ENCODE measurements around the gene ENKD1. TPM values are rescaled to one million over a fixed set of nuclear protein-coding genes. Genes with fewer than 3 reads are reported as not detected.
"Not testable (repeated sequence)": the region's sequence is repeated elsewhere in the genome, so short reads cannot be mapped to it uniquely, and the experiment has no call there.

ENKD1 gene
- total RNA-seq, 1 experiment from 2014 or later, result 8.9 TPM

- no peak overlapping the region for H3K27ac Mint-ChIP-seq (ENCODE audit: unreplicated experiment)
- CTCF ChIA-PET, result no interaction called here
- POLR2A ChIA-PET, result interaction anchor here (0.6 kb wide), 2 partner anchors 241 to 249 kb away, joined by 3 to 6 read pairs; no protein-coding TSS in a partner anchor
Observed at GRCh38 chr16:67694611-67695010, 28.1 kb upstream of the ENKD1 start.

GRCh38 chr16:67693517-67694285 lies 27.2 kb upstream of the ENKD1 start:
- ChIA-PET POLR2A (interaction anchor here (0.8 kb wide), 1 partner anchor 34 kb away, joined by 4 read pairs; the partner anchor contains the start of gene ACD), CTCF (interaction anchor here (0.6 kb wide), 1 partner anchor 267 kb away, joined by 3 read pairs; no protein-coding TSS in a partner anchor)
- H3K36me3 Mint-ChIP-seq (ENCODE audit: insufficient read depth, unreplicated experiment), result peaks cover 25% of the 10 kb centered on the region
- H3K9me3 ChIP-seq; H3K36me3 ChIP-seq (ENCODE audit: control insufficient read depth, insufficient read depth, low read length); H3K27me3 Mint-ChIP-seq (ENCODE audit: insufficient read depth, unreplicated experiment); H3K27me3 ChIP-seq (replicated peaks; ENCODE audit: control insufficient read depth, insufficient read depth, low read length); DNase-seq; H3K4me3 ChIP-seq (ENCODE audit: low read depth, low read length); H3K4me3 Mint-ChIP-seq (ENCODE audit: unreplicated experiment); BruUV-seq (replicated peaks); H3K27ac Mint-ChIP-seq (ENCODE audit: unreplicated experiment); intact Hi-C loops (cut with micrococcal nuclease; ENCODE audit: unreplicated experiment); H3K9me3 Mint-ChIP-seq (ENCODE audit: unreplicated experiment): not testable (repeated sequence)
- H3K4me1 ChIP-seq, result peaks cover 19% of the 10 kb centered on the region
- H3K4me1 Mint-ChIP-seq (ENCODE audit: low read depth, unreplicated experiment), result peaks cover 14% of the 10 kb centered on the region

More at GRCh38 chr16:67694611-67695010, 28.1 kb upstream of the ENKD1 start:
- Mint-ChIP-seq H3K4me3 (ENCODE audit: unreplicated experiment) (no peak overlapping the region), H3K4me1 (ENCODE audit: low read depth, unreplicated experiment) (peaks cover 16% of the 10 kb centered on the region), H3K9me3 (ENCODE audit: unreplicated experiment) (peaks cover 9% of the 10 kb centered on the region), H3K36me3 (ENCODE audit: insufficient read depth, unreplicated experiment) (peaks cover 28% of the 10 kb centered on the region), H3K27me3 (ENCODE audit: insufficient read depth, unreplicated experiment) (no peaks in the 10 kb centered on the region)
- H3K4me1 ChIP-seq, result peaks cover 21% of the 10 kb centered on the region
- no peak for TF ChIP-seq CTCF (IDR thresholded peaks at IDR 0.05; ENCODE audit: insufficient read depth in 1 of 2, low read depth in 1 of 2, low read length in 1 of 2, severe bottlenecking in 1 of 2, unreplicated experiment in 1 of 2)
- no peaks in the 10 kb centered on the region for H3K27me3 ChIP-seq (replicated peaks; ENCODE audit: control insufficient read depth, insufficient read depth, low read length)
- no peaks in the 10 kb centered on the region; the same call in 1 of the 2 replicates for H3K36me3 ChIP-seq (ENCODE audit: control insufficient read depth, insufficient read depth, low read length)
- H3K4me3 ChIP-seq (ENCODE audit: low read depth, low read length), result no peak overlapping the region
- no peak for DNase-seq
- intact Hi-C loops (cut with micrococcal nuclease; ENCODE audit: unreplicated experiment), result no loop called here
- BruUV-seq (replicated peaks), result no TSS peak
- H3K9me3 ChIP-seq, result peaks cover 10% of the 10 kb centered on the region

- no peaks in the 10 kb centered on the region for H3K27me3 ChIP-seq (replicated peaks; ENCODE audit: control insufficient read depth, insufficient read depth, low read length)
- H3K4me3 ChIP-seq (ENCODE audit: low read depth, low read length), result no peak overlapping the region
- no peak overlapping the region for H3K27ac Mint-ChIP-seq (ENCODE audit: unreplicated experiment)
- H3K4me1 ChIP-seq, result no peaks in the 10 kb centered on the region
- no peak overlapping the region for H3K4me3 Mint-ChIP-seq (ENCODE audit: unreplicated experiment)
- no peaks in the 10 kb centered on the region for H3K9me3 Mint-ChIP-seq (ENCODE audit: unreplicated experiment)
- peaks cover 2% of the 10 kb centered on the region for H3K36me3 Mint-ChIP-seq (ENCODE audit: insufficient read depth, unreplicated experiment)
- no peak for DNase-seq
- no peaks in the 10 kb centered on the region for H3K36me3 ChIP-seq (ENCODE audit: control insufficient read depth, insufficient read depth, low read length)
- intact Hi-C loops (cut with micrococcal nuclease; ENCODE audit: unreplicated experiment), result no loop called here
- no peaks in the 10 kb centered on the region for H3K27me3 Mint-ChIP-seq (ENCODE audit: insufficient read depth, unreplicated experiment)
- ChIA-PET POLR2A (no interaction called here), CTCF (no interaction called here)
- no peaks in the 10 kb centered on the region for H3K9me3 ChIP-seq
- no peaks in the 10 kb centered on the region for H3K4me1 Mint-ChIP-seq (ENCODE audit: low read depth, unreplicated experiment)
- no peak for TF ChIP-seq CTCF (IDR thresholded peaks at IDR 0.05; ENCODE audit: insufficient read depth in 1 of 2, low read depth in 1 of 2, low read length in 1 of 2, severe bottlenecking in 1 of 2, unreplicated experiment in 1 of 2)
- BruUV-seq (replicated peaks), result no TSS peak
Observed at GRCh38 chr16:67685388-67686112, 19.0 kb upstream of the ENKD1 start.
